H9 (cell line): Measurements from ENCODE around the gene MED13L. TPM values are rescaled to one million over a fixed set of nuclear protein-coding genes. Genes with fewer than 3 reads are reported as not detected.

Source experiments
- DNase-seq: peaks from one replicate; pipeline ENCODE4 v3.0.0-alpha.2; 2017
- H2AFZ ChIP-seq: one replicate; pipeline ENCODE4 v1.6.1; 2013; ENCODE audit warnings: mild to moderate bottlenecking, low read length, control low read depth, moderate library complexity
- H2AK5ac ChIP-seq: 2 replicates; pipeline ENCODE4 v1.6.1; 2013; ENCODE audit warnings: low read length, control low read depth, mixed read lengths; ENCODE audit not compliant: insufficient read length
- H2BK120ac ChIP-seq: one replicate; pipeline ENCODE4 v1.6.1; 2013; ENCODE audit warnings: low read depth, mild to moderate bottlenecking, low read length, control low read depth, inconsistent platforms; ENCODE audit not compliant: poor library complexity, severe bottlenecking
- H2BK12ac ChIP-seq: 2 replicates; pipeline ENCODE4 v1.6.1; 2013; ENCODE audit warnings: low read length, control low read depth, mixed read lengths, low read depth; ENCODE audit not compliant: insufficient read length
- H2BK15ac ChIP-seq: 2 replicates; pipeline ENCODE4 v1.6.1; 2013; ENCODE audit warnings: low read depth, low read length, control low read depth
- H2BK20ac ChIP-seq: one replicate; pipeline ENCODE4 v1.6.1; 2013; ENCODE audit warnings: low read depth, mild to moderate bottlenecking, low read length, control low read depth, inconsistent platforms; ENCODE audit not compliant: poor library complexity, severe bottlenecking
- H2BK5ac ChIP-seq: 2 replicates; pipeline ENCODE4 v1.6.1; 2013; ENCODE audit warnings: low read length, control low read depth, mixed read lengths; ENCODE audit not compliant: insufficient read length
- H3K14ac ChIP-seq: 2 replicates; pipeline ENCODE4 v1.6.1; 2013; ENCODE audit warnings: low read length, control low read depth; ENCODE audit not compliant: insufficient read depth
- H3K18ac ChIP-seq: 2 replicates; pipeline ENCODE4 v1.6.1; 2013; ENCODE audit warnings: low read depth, mild to moderate bottlenecking, mixed read lengths, low read length, control low read depth; ENCODE audit not compliant: insufficient read length
- H3K23ac ChIP-seq: 2 replicates; pipeline ENCODE4 v1.6.1; 2013; ENCODE audit warnings: low read length, control low read depth, mixed read lengths, low read depth; ENCODE audit not compliant: insufficient read length
- H3K23me2 ChIP-seq: 2 replicates; pipeline ENCODE4 v1.6.1; 2013; ENCODE audit warnings: low read depth, mild to moderate bottlenecking, mixed read lengths, low read length, control low read depth; ENCODE audit not compliant: insufficient read length, poor library complexity, severe bottlenecking
- H3K27ac ChIP-seq: 2 replicates; pipeline ENCODE4 v1.5.1; 2013; ENCODE audit warnings: low read length, control low read depth, mixed read lengths, low read depth; ENCODE audit not compliant: insufficient read length
- H3K27me3 ChIP-seq: 2 replicates; pipeline ENCODE4 v1.6.1; 2013; ENCODE audit warnings: low read length, control low read depth, inconsistent platforms; ENCODE audit not compliant: insufficient read depth
- H3K4ac ChIP-seq: 2 replicates; pipeline ENCODE4 v1.6.1; 2013; ENCODE audit warnings: low read depth, mild to moderate bottlenecking, control low read depth, inconsistent platforms, low read length, moderate library complexity
- H3K4me1 ChIP-seq: 2 replicates; pipeline ENCODE4 v1.6.1; 2013; ENCODE audit warnings: low read length, control low read depth, inconsistent platforms; ENCODE audit not compliant: insufficient read depth
- H3K4me2 ChIP-seq: 2 replicates; pipeline ENCODE4 v1.6.1; 2013; ENCODE audit warnings: low read length, control low read depth, mixed read lengths; ENCODE audit not compliant: insufficient read length, insufficient read depth
- H3K56ac ChIP-seq: 2 replicates; pipeline ENCODE4 v1.6.1; 2013; ENCODE audit warnings: low read depth, mild to moderate bottlenecking, mixed read lengths, low read length, control low read depth; ENCODE audit not compliant: insufficient read length
- H3K79me1 ChIP-seq: 2 replicates; pipeline ENCODE4 v1.6.1; 2013; ENCODE audit warnings: low read depth, mild to moderate bottlenecking, moderate library complexity, low read length, control low read depth, inconsistent platforms; ENCODE audit not compliant: insufficient read depth, poor library complexity, severe bottlenecking
- H3K79me2 ChIP-seq: 2 replicates; pipeline ENCODE4 v1.6.1; 2013; ENCODE audit warnings: low read length, control low read depth, inconsistent platforms; ENCODE audit not compliant: insufficient read depth
- H3K9ac ChIP-seq: 2 replicates; pipeline ENCODE4 v1.6.1; 2013; ENCODE audit warnings: low read length, control low read depth, mixed read lengths; ENCODE audit not compliant: insufficient read length; ENCODE audit errors: extremely low read depth
- H3K9me3 ChIP-seq: one replicate; pipeline ENCODE4 v1.6.1; 2013; ENCODE audit warnings: low read depth, low read length, inconsistent platforms; ENCODE audit not compliant: control insufficient read depth
- H3T11ph ChIP-seq: one replicate; pipeline ENCODE4 v1.6.1; 2013; ENCODE audit warnings: mild to moderate bottlenecking, low read length, control low read depth, inconsistent platforms
- H4K20me1 ChIP-seq: one replicate; pipeline ENCODE4 v1.6.1; 2013; ENCODE audit not compliant: control insufficient read depth, insufficient read length, insufficient read depth
- H4K5ac ChIP-seq: 2 replicates; pipeline ENCODE4 v1.6.1; 2013; ENCODE audit warnings: low read depth, mild to moderate bottlenecking, mixed read lengths, low read length, control low read depth; ENCODE audit not compliant: insufficient read length
- H4K8ac ChIP-seq: replicated peaks from 2 replicates; pipeline ENCODE4 v1.6.1; 2013; ENCODE audit warnings: low read length, control low read depth, mixed read lengths, low read depth; ENCODE audit not compliant: insufficient read length
- H4K91ac ChIP-seq: 2 replicates; pipeline ENCODE4 v1.6.1; 2013; ENCODE audit warnings: low read depth, mild to moderate bottlenecking, moderate library complexity, mixed read lengths, low read length, control low read depth; ENCODE audit not compliant: insufficient read length
- H3K27ac Mint-ChIP-seq, 3 experiments: 2 replicates in 2 of 3; 3 replicates in 1 of 3; pipeline ENCODE4 v1.8.0; 2020 to 2021; ENCODE audit warnings: mixed read lengths in 3 of 3, mild to moderate bottlenecking in 1 of 3, moderate library complexity in 1 of 3
- H3K27me3 Mint-ChIP-seq: 2 replicates; pipeline ENCODE4 v1.8.0; 2021; ENCODE audit warnings: low read depth, mild to moderate bottlenecking, moderate library complexity, mixed read lengths
- H3K36me3 Mint-ChIP-seq, 3 experiments: 2 replicates in 2 of 3; 3 replicates in 1 of 3; pipeline ENCODE4 v1.8.0; 2020 to 2021; ENCODE audit warnings: low read depth in 3 of 3, mixed read lengths in 3 of 3; ENCODE audit not compliant: insufficient read depth in 1 of 3
- H3K4me1 Mint-ChIP-seq, 2 experiments: 2 replicates each; pipeline ENCODE4 v1.8.0; 2020; ENCODE audit warnings: mixed read lengths in 2 of 2
- H3K4me3 Mint-ChIP-seq, 2 experiments: 2 replicates in 1 of 2; 3 replicates in 1 of 2; pipeline ENCODE4 v1.8.0; 2020 to 2021; ENCODE audit warnings: mild to moderate bottlenecking in 2 of 2, mixed read lengths in 2 of 2, moderate library complexity in 1 of 2
- H3K9me3 Mint-ChIP-seq, 2 experiments: 2 replicates in 1 of 2; 3 replicates in 1 of 2; pipeline ENCODE4 v1.8.0; 2020; ENCODE audit warnings: mild to moderate bottlenecking in 2 of 2, mixed read lengths in 2 of 2, moderate library complexity in 1 of 2
- CTCF ChIP-seq: fragments of 200-600 bp; sonication (generic); conservative IDR thresholded peaks from 3 replicates; pipeline ENCODE4 v1.8.0; 2021; ENCODE audit warnings: antibody characterized with exemption, mild to moderate bottlenecking
- WGBS: extraction: QIAGEN DNeasy Blood & Tissue Kit; methylation state at CpG from one replicate; pipeline ENCODE4 v1.1.7; 2013; ENCODE audit warnings: missing lambda C conversion rate, low lambda C conversion rate, mixed read lengths; ENCODE audit not compliant: insufficient read length; ENCODE audit errors: extremely low coverage; 5-methylcytosine and 5-hydroxymethylcytosine counted together
- total RNA-seq: library from RNA; stranded (reverse); gene quantifications from 2 replicates; pipeline ENCODE4 v1.2.1, GENCODE V29; 2021

MED13L gene
- total RNA-seq, 1 experiment from 2014 or later: 52.4 TPM

GRCh38 chr12:116245189-116245588 is 32.3 kb downstream of the MED13L start:
- Mint-ChIP-seq H3K4me1 (peaks cover 61 to 65% of the 10 kb centered on the region in 2 experiments), H3K36me3 (peaks cover 0 to 14% (median 7%) of the 10 kb centered on the region in 3 experiments; a peak in 5 of 7 replicates), H3K4me3 (no peak overlapping the region; a peak in 1 of 5 replicates), H3K27ac (peak overlapping the region; percentile 87 to 96 (median 88)), H3K9me3 (peaks cover 8 to 9% of the 10 kb centered on the region in 2 experiments), H3K27me3 (no peaks in the 10 kb centered on the region)
- H3K79me1 ChIP-seq: peaks cover 3% of the 10 kb centered on the region
- no peak overlapping the region for H3K27ac ChIP-seq
- H3K9me3 ChIP-seq: no peaks in the 10 kb centered on the region
- no peak overlapping the region for H2BK20ac ChIP-seq
- H3K18ac ChIP-seq: no peak overlapping the region
- H4K20me1 ChIP-seq: no peaks in the 10 kb centered on the region
- no peak overlapping the region for H2BK120ac ChIP-seq
- H3K56ac ChIP-seq: no peak overlapping the region
- H2AK5ac ChIP-seq: no peak overlapping the region
- H3K9ac ChIP-seq: no peak overlapping the region
- no peak overlapping the region for H4K5ac ChIP-seq
- H3K79me2 ChIP-seq: peaks cover 12% of the 10 kb centered on the region; the same call in 1 of the 2 replicates
- no CpG with 5 or more reads among the region's 2 CpGs for WGBS
- peaks cover 4% of the 10 kb centered on the region; the same call in 1 of the 2 replicates for H3K4me1 ChIP-seq
- no peak overlapping the region for H2BK12ac ChIP-seq
- H3K23me2 ChIP-seq: no peaks in the 10 kb centered on the region
- H3K4me2 ChIP-seq: no peak overlapping the region
- H2BK15ac ChIP-seq: no peak overlapping the region
- H3T11ph ChIP-seq: no peak overlapping the region
- no peak for DNase-seq
- no peak overlapping the region for H4K8ac ChIP-seq
- H3K23ac ChIP-seq: no peak overlapping the region
- TF ChIP-seq CTCF: no peak
- no peak overlapping the region for H3K4ac ChIP-seq
- H3K14ac ChIP-seq: no peak overlapping the region
- H3K27me3 ChIP-seq: no peaks in the 10 kb centered on the region
- H2BK5ac ChIP-seq: no peak overlapping the region
- H2AFZ ChIP-seq: no peak overlapping the region
- H4K91ac ChIP-seq: no peak overlapping the region
